Tibial artery (tissue), 4 donors: ENCODE results near the gene BIVM.

Source experiments
- DNase-seq, 2 donors: peaks; one replicate each; pipeline ENCODE4 v3.0.0-alpha.2; 2019
- H3K27ac ChIP-seq, 2 donors: fragments of 200-600 bp; sonication (generic) in 1 of 2; 1 replicate in 1 of 2; 2 replicates in 1 of 2; pipeline ENCODE4 v1.5.1; 2018 to 2019; ENCODE audit warnings: mild to moderate bottlenecking in 1 of 2
- H3K27me3 ChIP-seq, 2 donors: fragments of 200-600 bp; sonication (generic) in 1 of 2; one replicate each; pipeline versions ENCODE4 v1.5.1 to v1.6.0; 2016 to 2019
- H3K36me3 ChIP-seq, 3 donors: fragments of 200-600 bp; sonication (generic) in 2 of 3; one replicate each; pipeline ENCODE4 v1.5.1; 2016 to 2019; ENCODE audit warnings: mild to moderate bottlenecking in 2 of 3
- H3K4me1 ChIP-seq, 4 donors: fragments of 200-600 bp; sonication (generic) in 2 of 4; 1 replicate in 3 of 4; 2 replicates in 1 of 4; pipeline ENCODE4 v1.5.1; 2016 to 2019
- H3K4me3 ChIP-seq, 2 donors: fragments of 200-600 bp; sonication (generic) in 1 of 2; 1 replicate in 1 of 2; 2 replicates in 1 of 2; pipeline ENCODE4 v1.5.1; 2018 to 2019; ENCODE audit warnings: mild to moderate bottlenecking in 2 of 2
- H3K9me3 ChIP-seq, 3 donors: fragments of 200-600 bp; sonication (generic) in 1 of 3; one replicate each; pipeline ENCODE4 v1.5.1; 2016 to 2019
- CTCF ChIP-seq, 2 experiments: fragments of 200-600 bp in 1 of 2; fragments of 450-650 bp in 1 of 2; IDR thresholded peaks; one replicate each; pipeline ENCODE4 v1.5.1; 2017 to 2019; ENCODE audit warnings: antibody characterized with exemption in 2 of 2, mild to moderate bottlenecking in 1 of 2, moderate library complexity in 1 of 2
- intact Hi-C: fragments of 100-400 bp; cut with DNase I; formaldehyde crosslinking; loops from one replicate; pipeline ENCODE4 v1.15.0; 2023; ENCODE audit warnings: low total_unique reads

The BIVM gene

GRCh38 chr13:102845630-102846260, 46.8 kb downstream of the BIVM start, which contains the start of gene ERCC5:
Gene ERCC5 (plus strand): TSS chr13:102846032. CDS start chr13:102846267, 235 bp downstream.
- no peak for TF ChIP-seq CTCF (IDR thresholded peaks at IDR 0.05)
- peaks cover 0 to 11% (median 0%) of the 10 kb centered on the region in 3 donors for H3K36me3 ChIP-seq
- H3K27ac ChIP-seq: peak within 1 kb of the TSS; percentile 84 to 95
- no peaks in the 10 kb centered on the region for H3K9me3 ChIP-seq
- DNase-seq: peak; percentile 91 to 94
- intact Hi-C loops: loop anchor here (2.0 to 10.0 kb wide), 2 partner anchors 51 to 251 kb away; partner anchors contain the start of genes BIVM and POGLUT2
- peaks cover 0 to 20% (median 12%) of the 10 kb centered on the region in 4 donors for H3K4me1 ChIP-seq
- H3K4me3 ChIP-seq: peak within 1 kb of the TSS; percentile 66 to 88
- no peaks in the 10 kb centered on the region for H3K27me3 ChIP-seq

- peak in 1 of 2 experiments; percentile 10 for TF ChIP-seq CTCF (IDR thresholded peaks at IDR 0.05)
- Histone ChIP-seq H3K4me1 (peaks cover 0 to 20% (median 12%) of the 10 kb centered on the region in 4 donors), H3K36me3 (peaks cover 0 to 11% (median 0%) of the 10 kb centered on the region in 3 donors), H3K27ac (peak overlapping the region; percentile 84 to 95), H3K4me3 (peak overlapping the region; percentile 66 to 88), H3K9me3 (no peaks in the 10 kb centered on the region), H3K27me3 (no peaks in the 10 kb centered on the region)
- intact Hi-C loops: loop anchor here (2.0 to 10.0 kb wide), 2 partner anchors 52 to 252 kb away; partner anchors contain the start of genes BIVM and POGLUT2
- no peak for DNase-seq
These were observed 47.5 kb downstream of the BIVM start for GRCh38 chr13:102846261-102847015.

GRCh38 chr13:102847272-102848234, 48.6 kb downstream of the BIVM start:
- peak overlapping the region; percentile 66 to 88 for H3K4me3 ChIP-seq
- H3K27ac ChIP-seq: peak overlapping the region; percentile 84 to 95
- no peaks in the 10 kb centered on the region for H3K9me3 ChIP-seq
- H3K27me3 ChIP-seq: no peaks in the 10 kb centered on the region
- intact Hi-C loops: loop anchor here (2.0 to 10.0 kb wide), 2 partner anchors 53 to 253 kb away; partner anchors contain the start of genes BIVM and POGLUT2
- peak; percentile 56 to 65 for TF ChIP-seq CTCF (IDR thresholded peaks at IDR 0.05)
- peaks cover 0 to 14% (median 0%) of the 10 kb centered on the region in 3 donors for H3K36me3 ChIP-seq
- no peak for DNase-seq
- H3K4me1 ChIP-seq: peaks cover 0 to 20% (median 12%) of the 10 kb centered on the region in 4 donors

- no peak for DNase-seq
- Histone ChIP-seq H3K36me3 (peaks cover 4 to 22% (median 10%) of the 10 kb centered on the region in 3 donors), H3K4me3 (no peak overlapping the region), H3K4me1 (peaks cover 0 to 20% (median 12%) of the 10 kb centered on the region in 4 donors), H3K27ac (no peak overlapping the region), H3K9me3 (no peaks in the 10 kb centered on the region), H3K27me3 (no peaks in the 10 kb centered on the region)
- intact Hi-C loops: loop anchor here (10.0 kb wide), 1 partner anchor 54 kb away; the partner anchor contains the start of genes BIVM and POGLUT2
- TF ChIP-seq CTCF (IDR thresholded peaks at IDR 0.05): no peak
These were observed 50.0 kb downstream of the BIVM start for GRCh38 chr13:102848956-102849355.

- H3K36me3 ChIP-seq: peaks cover 34 to 55% (median 42%) of the 10 kb centered on the region in 3 donors
These were observed 53.6 kb downstream of the BIVM start for GRCh38 chr13:102852556-102852955.

More at GRCh38 chr13:102852556-102852955, 53.6 kb downstream of the BIVM start:
- no peaks in the 10 kb centered on the region for H3K27me3 ChIP-seq
- H3K4me1 ChIP-seq: peaks cover 0 to 10% (median 8%) of the 10 kb centered on the region in 4 donors
- intact Hi-C loops: no loop called here
- DNase-seq: no peak
- no peaks in the 10 kb centered on the region for H3K9me3 ChIP-seq
- no peak for TF ChIP-seq CTCF (IDR thresholded peaks at IDR 0.05)
- no peak overlapping the region for H3K4me3 ChIP-seq
- no peak overlapping the region for H3K27ac ChIP-seq
